Common myeloid progenitor, CD34-positive (primary cell): Measurements from ENCODE around the gene UCP3.
A peak's percentile ranks its signal among the peaks of the same experiment; 100 is the strongest.

Source experiments
- CTCF ChIA-PET: fragments of 350-600 bp; sonication (Branson Sonifier 250); formaldehyde crosslinking; loops from one replicate; lab custom pipeline; 2021; ENCODE audit warnings: antibody characterized with exemption; lab: Charles Lee
- POLR2A ChIA-PET: fragments of 350-600 bp; sonication (Branson Sonifier 250); formaldehyde crosslinking; loops from one replicate; lab custom pipeline; 2021; ENCODE audit warnings: antibody characterized with exemption; lab: Charles Lee
- DNase-seq, 3 donors: peaks; one replicate each; pipeline versions ENCODE4 v3.0.0 to v3.0.0-alpha.2; 2013
- H3K27ac ChIP-seq, 2 experiments: 1 replicate in 1 of 2; 2 replicates in 1 of 2; pipeline ENCODE4 v1.7.0; 2013; ENCODE audit warnings: inconsistent platforms in 2 of 2, low read length in 2 of 2, mild to moderate bottlenecking in 2 of 2, low read depth in 1 of 2, moderate library complexity in 1 of 2; ENCODE audit not compliant: severe bottlenecking in 2 of 2, insufficient read depth in 1 of 2, poor library complexity in 1 of 2
- H3K27me3 ChIP-seq, 5 experiments: replicated peaks in 2 of 5; 1 replicate in 3 of 5; 2 replicates in 2 of 5; pipeline versions ENCODE4 v1.6.1 to v1.7.0; 2013; ENCODE audit warnings: low read length in 4 of 5, mild to moderate bottlenecking in 2 of 5, moderate library complexity in 2 of 5, inconsistent platforms in 1 of 5; ENCODE audit not compliant: insufficient read depth in 5 of 5, control insufficient read depth in 4 of 5
- H3K36me3 ChIP-seq, 4 experiments: 1 replicate in 2 of 4; 2 replicates in 2 of 4; pipeline versions ENCODE4 v1.6.1 to v1.7.0; 2013; ENCODE audit warnings: low read length in 3 of 4, control low read depth in 1 of 4, mild to moderate bottlenecking in 1 of 4; ENCODE audit not compliant: control insufficient read depth in 4 of 4, insufficient read depth in 4 of 4
- H3K4me1 ChIP-seq, 4 experiments: 1 replicate in 3 of 4; 2 replicates in 1 of 4; pipeline versions ENCODE4 v1.6.1 to v1.7.1; 2013; ENCODE audit warnings: low read length in 3 of 4, mild to moderate bottlenecking in 3 of 4, control low read depth in 1 of 4, inconsistent platforms in 1 of 4, moderate library complexity in 1 of 4; ENCODE audit not compliant: control insufficient read depth in 4 of 4, insufficient read depth in 4 of 4; ENCODE audit errors: control extremely low read depth in 1 of 4
- H3K4me3 ChIP-seq, 7 experiments: 1 replicate in 4 of 7; 2 replicates in 3 of 7; pipeline versions ENCODE4 v1.5.1 to v1.7.0; 2013; ENCODE audit warnings: mild to moderate bottlenecking in 7 of 7, low read length in 6 of 7, moderate library complexity in 6 of 7, inconsistent platforms in 2 of 7, low read depth in 2 of 7, control low read depth in 1 of 7; ENCODE audit not compliant: insufficient read depth in 4 of 7, control insufficient read depth in 1 of 7; ENCODE audit errors: extremely low read depth in 1 of 7
- H3K9me3 ChIP-seq, 5 experiments: 1 replicate in 4 of 5; 2 replicates in 1 of 5; pipeline versions ENCODE4 v1.6.1 to v1.7.1; 2013; ENCODE audit warnings: low read length in 4 of 5, mild to moderate bottlenecking in 2 of 5, inconsistent platforms in 1 of 5, low read depth in 1 of 5, moderate library complexity in 1 of 5; ENCODE audit not compliant: control insufficient read depth in 4 of 5, insufficient read depth in 2 of 5; ENCODE audit errors: control extremely low read depth in 1 of 5
- WGBS: methylation state at CpG from one replicate; pipeline ENCODE4 v1.1.5; 2013; ENCODE audit not compliant: insufficient coverage; 5-methylcytosine and 5-hydroxymethylcytosine counted together

UCP3 gene

DNA sequence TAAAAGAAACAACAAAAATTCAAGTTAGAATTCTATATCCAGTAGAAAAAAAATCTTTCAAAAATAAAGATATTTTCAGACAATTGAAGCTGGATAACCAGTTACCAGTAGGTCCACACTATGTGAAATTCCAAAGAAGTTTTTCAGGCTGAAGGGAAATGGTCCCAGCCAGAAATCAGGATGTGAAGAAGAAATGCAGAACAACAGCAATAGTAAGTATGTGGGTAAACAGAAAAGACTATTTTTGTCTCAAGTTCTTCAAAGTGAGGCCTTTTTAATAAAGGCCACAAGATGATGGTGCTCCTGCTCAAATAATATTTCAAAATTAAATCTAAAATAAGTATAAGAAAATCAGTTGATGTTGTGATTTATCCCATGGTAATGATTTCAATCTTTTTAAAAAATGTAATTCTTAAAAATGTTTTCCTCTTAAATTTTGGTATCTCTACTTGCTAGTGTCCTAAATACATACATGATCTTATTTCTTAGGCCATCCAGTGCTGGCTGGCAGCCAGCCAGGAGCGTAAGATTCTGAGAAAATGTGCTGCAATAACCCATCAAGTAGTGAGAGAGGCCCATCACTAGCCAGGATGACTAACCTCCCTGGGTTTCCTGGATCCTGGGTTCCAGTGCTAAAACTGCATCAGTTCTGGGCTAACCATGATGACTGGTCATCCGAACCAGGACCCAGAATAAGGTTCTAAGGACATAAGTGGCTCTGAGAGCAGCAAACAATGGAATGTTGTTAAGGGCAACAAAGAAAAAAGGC is 15.6 kb upstream of the UCP3 start:
- peaks cover 0 to 29% (median 21%) of the 10 kb centered on the region in 4 experiments for H3K4me1 ChIP-seq
- DNase-seq: peak in 1 of 3 donors; percentile 17
- H3K9me3 ChIP-seq: no peaks in the 10 kb centered on the region
- WGBS: 88% methylated on average over 2 of the region's 2 CpGs
- ChIA-PET POLR2A (no interaction called here), CTCF (no interaction called here)
- H3K27me3 ChIP-seq: no peaks in the 10 kb centered on the region
- H3K36me3 ChIP-seq: peaks cover 4 to 24% (median 15%) of the 10 kb centered on the region in 4 experiments
- no peak overlapping the region for H3K27ac ChIP-seq
- H3K4me3 ChIP-seq: no peak overlapping the region

DNA sequence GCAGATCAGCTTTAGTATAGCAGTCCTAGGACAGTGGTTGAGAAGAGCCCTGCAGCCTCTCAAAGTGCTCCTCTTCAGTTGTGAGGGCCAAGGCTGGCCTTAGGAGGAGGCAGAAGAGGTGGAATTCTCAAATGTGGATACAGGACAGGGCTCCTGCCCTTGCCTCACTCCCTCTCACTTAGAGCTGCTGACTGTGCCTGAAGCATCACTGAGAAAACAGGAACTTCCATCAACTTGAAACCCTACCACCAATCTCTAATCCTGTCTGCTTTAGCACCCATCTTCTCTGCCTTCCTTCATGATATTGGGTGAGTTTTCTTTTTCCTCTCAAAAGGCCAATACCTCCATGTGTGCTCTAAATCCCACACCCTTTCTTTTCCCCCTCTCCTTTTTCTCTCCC is 14.4 kb upstream of the UCP3 start:
- H3K4me1 ChIP-seq: peaks cover 0 to 41% (median 31%) of the 10 kb centered on the region in 4 experiments
- DNase-seq: no peak
- H3K9me3 ChIP-seq: no peaks in the 10 kb centered on the region
- POLR2A ChIA-PET: no interaction called here
- H3K27ac ChIP-seq: no peak overlapping the region
- no peaks in the 10 kb centered on the region for H3K27me3 ChIP-seq
- peaks cover 2 to 19% (median 10%) of the 10 kb centered on the region in 4 experiments for H3K36me3 ChIP-seq
- no peak overlapping the region for H3K4me3 ChIP-seq
- CTCF ChIA-PET: no interaction called here

DNA sequence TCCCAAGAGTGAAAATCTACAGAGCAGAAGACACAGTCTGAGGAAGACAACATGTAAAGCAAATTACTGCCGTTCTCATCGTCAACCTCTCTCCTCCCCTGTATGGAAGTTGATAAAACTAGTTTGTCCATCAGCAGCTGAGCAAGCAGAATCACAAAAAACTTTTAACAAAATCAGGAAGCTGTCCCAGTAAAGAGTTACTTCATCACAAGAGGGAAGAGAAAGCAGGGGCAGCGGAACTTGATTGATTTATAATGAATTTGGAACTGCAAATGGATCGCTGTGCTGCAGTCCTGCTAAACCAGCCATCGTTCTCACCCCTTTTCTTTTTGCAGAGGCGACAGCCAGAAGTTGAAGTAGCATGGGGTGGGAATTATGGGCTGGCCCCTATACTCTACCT is 13.7 kb upstream of the UCP3 start:
- no peak for DNase-seq
- POLR2A ChIA-PET: no interaction called here
- Histone ChIP-seq H3K4me3 (no peak overlapping the region), H3K27me3 (no peaks in the 10 kb centered on the region), H3K27ac (no peak overlapping the region), H3K36me3 (peaks cover 0 to 25% (median 7%) of the 10 kb centered on the region in 4 experiments), H3K9me3 (no peaks in the 10 kb centered on the region), H3K4me1 (peaks cover 0 to 43% (median 34%) of the 10 kb centered on the region in 4 experiments)
- CTCF ChIA-PET: no interaction called here
- WGBS: 87% methylated on average over 3 of the region's 6 CpGs

- Histone ChIP-seq H3K36me3 (peaks cover 2 to 30% (median 7%) of the 10 kb centered on the region in 4 experiments), H3K4me1 (peaks cover 0 to 43% (median 34%) of the 10 kb centered on the region in 4 experiments), H3K27me3 (no peaks in the 10 kb centered on the region), H3K4me3 (no peak overlapping the region), H3K9me3 (no peaks in the 10 kb centered on the region), H3K27ac (no peak overlapping the region)
- POLR2A ChIA-PET: interaction anchor here (1.2 kb wide), 1 partner anchor 54 kb away, joined by 3 read pairs; no protein-coding TSS in a partner anchor
- CTCF ChIA-PET: interaction anchor here (0.8 to 0.9 kb wide), 2 partner anchors 42 to 65 kb away, joined by 3 read pairs; no protein-coding TSS in a partner anchor
- DNase-seq: no peak
- 98% methylated on average over 6 of the region's 6 CpGs for WGBS
Measured at GRCh38 chr11:74021998-74022397, 13.1 kb upstream of the UCP3 start.

GRCh38 chr11:74020539-74020938 is 11.7 kb upstream of the UCP3 start:
- ChIA-PET POLR2A (no interaction called here), CTCF (interaction anchor here (1.1 to 1.6 kb wide), 3 partner anchors 10 to 50 kb away, joined by 3 to 4 read pairs (median 3); no protein-coding TSS in a partner anchor)
- Histone ChIP-seq H3K4me3 (no peak overlapping the region), H3K9me3 (no peaks in the 10 kb centered on the region), H3K36me3 (peaks cover 2 to 36% (median 11%) of the 10 kb centered on the region in 4 experiments), H3K27ac (no peak overlapping the region), H3K4me1 (peaks cover 0 to 41% (median 35%) of the 10 kb centered on the region in 4 experiments), H3K27me3 (no peaks in the 10 kb centered on the region)
- 40% methylated on average over 3 of the region's 4 CpGs for WGBS
- peak in 2 of 3 donors; percentile 48 to 55 for DNase-seq

- Histone ChIP-seq H3K4me1 (peaks cover under 1 to 48% (median 41%) of the 10 kb centered on the region in 4 experiments), H3K36me3 (peaks cover 2 to 34% (median 10%) of the 10 kb centered on the region in 4 experiments), H3K4me3 (no peak overlapping the region), H3K9me3 (no peaks in the 10 kb centered on the region), H3K27ac (peak overlapping the region in 1 of 2 experiments; percentile 67), H3K27me3 (no peaks in the 10 kb centered on the region)
- ChIA-PET POLR2A (no interaction called here), CTCF (interaction anchor here (0.9 to 1.6 kb wide), 4 partner anchors 10 to 52 kb away, joined by 3 to 4 read pairs (median 3); no protein-coding TSS in a partner anchor)
- DNase-seq: peak in 2 of 3 donors; percentile 17 to 30
- WGBS: 43% methylated on average over 2 of the region's 4 CpGs
Measured at GRCh38 chr11:74019860-74020259, 11.0 kb upstream of the UCP3 start.
